Measurements from ENCODE around the gene PFKP. TPM values are rescaled to one million over a fixed set of nuclear protein-coding genes. Genes with fewer than 3 reads are reported as not detected.

PFKP gene
- total RNA-seq, 1 donor from 2014 or later: 292 TPM

DNA sequence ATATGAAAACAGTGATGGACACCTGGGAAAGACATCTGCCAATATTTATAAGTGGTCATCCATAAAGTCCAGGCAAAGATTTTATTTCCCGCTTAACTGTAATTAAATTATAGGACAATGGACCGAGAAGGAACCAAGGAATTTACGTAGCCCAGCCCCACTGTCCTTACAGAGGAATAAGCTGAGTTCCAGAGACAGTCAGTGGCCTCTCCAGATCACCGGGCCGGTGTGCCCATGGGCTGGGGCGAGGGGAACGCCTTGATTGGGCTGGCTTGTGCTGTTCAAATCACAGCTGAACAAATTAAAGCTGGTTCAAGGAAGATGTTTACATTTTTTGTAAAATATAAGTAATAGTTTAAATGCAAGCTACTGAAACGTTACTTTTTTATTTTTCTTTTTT lies 40.7 kb downstream of the PFKP start:
- H3K27me3 ChIP-seq (ENCODE audit: control insufficient read depth, insufficient read depth, low read length): no peaks in the 10 kb centered on the region
- DNase-seq (ENCODE audit: low read depth): no peak
- no peak for TF ChIP-seq CTCF (IDR thresholded peaks at IDR 0.05; ENCODE audit: insufficient read depth, low read length, poor library complexity, severe bottlenecking)
- H3K4me3 ChIP-seq (ENCODE audit: low read depth, low read length): no peak overlapping the region
- no peaks in the 10 kb centered on the region for H3K36me3 ChIP-seq (ENCODE audit: control insufficient read depth, insufficient read depth, low read length)

DNA sequence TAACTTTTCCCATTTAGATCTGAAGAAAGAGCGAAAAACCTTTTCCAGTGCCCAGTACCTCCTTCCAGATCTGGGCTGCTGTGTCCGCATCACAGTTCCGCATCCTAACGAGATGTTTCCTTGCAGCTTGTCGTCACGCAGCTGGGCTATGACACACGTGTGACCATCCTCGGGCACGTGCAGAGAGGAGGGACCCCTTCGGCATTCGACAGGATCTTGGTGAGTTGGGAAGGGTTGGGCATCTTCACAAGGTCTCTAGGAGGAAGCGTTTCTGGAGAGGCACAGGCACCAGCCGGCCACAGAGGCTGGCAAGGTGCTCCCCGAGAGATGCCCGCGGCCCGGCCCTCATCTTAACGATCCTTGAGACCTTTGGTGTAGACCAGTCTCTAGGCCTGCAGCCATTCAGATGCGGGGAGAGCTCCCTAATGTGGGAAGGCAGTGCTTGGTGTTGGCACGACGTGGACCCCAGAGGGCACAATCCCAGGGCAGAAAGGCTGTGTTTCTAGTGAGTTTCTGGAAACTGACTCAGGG lies 41.3 kb downstream of the PFKP start:
- no peak for TF ChIP-seq CTCF (IDR thresholded peaks at IDR 0.05; ENCODE audit: insufficient read depth, low read length, poor library complexity, severe bottlenecking)
- Histone ChIP-seq H3K4me3 (ENCODE audit: low read depth, low read length) (no peak overlapping the region), H3K36me3 (ENCODE audit: control insufficient read depth, insufficient read depth, low read length) (no peaks in the 10 kb centered on the region), H3K27me3 (ENCODE audit: control insufficient read depth, insufficient read depth, low read length) (no peaks in the 10 kb centered on the region)
- no peak for DNase-seq (ENCODE audit: low read depth)

GRCh38 chr10:3109196-3109595 lies 41.8 kb downstream of the PFKP start:
- DNase-seq (ENCODE audit: low read depth): no peak
- no peaks in the 10 kb centered on the region for H3K27me3 ChIP-seq (ENCODE audit: control insufficient read depth, insufficient read depth, low read length)
- H3K36me3 ChIP-seq (ENCODE audit: control insufficient read depth, insufficient read depth, low read length): no peaks in the 10 kb centered on the region
- TF ChIP-seq CTCF (IDR thresholded peaks at IDR 0.05; ENCODE audit: insufficient read depth, low read length, poor library complexity, severe bottlenecking): no peak
- no peak overlapping the region for H3K4me3 ChIP-seq (ENCODE audit: low read depth, low read length)

DNA sequence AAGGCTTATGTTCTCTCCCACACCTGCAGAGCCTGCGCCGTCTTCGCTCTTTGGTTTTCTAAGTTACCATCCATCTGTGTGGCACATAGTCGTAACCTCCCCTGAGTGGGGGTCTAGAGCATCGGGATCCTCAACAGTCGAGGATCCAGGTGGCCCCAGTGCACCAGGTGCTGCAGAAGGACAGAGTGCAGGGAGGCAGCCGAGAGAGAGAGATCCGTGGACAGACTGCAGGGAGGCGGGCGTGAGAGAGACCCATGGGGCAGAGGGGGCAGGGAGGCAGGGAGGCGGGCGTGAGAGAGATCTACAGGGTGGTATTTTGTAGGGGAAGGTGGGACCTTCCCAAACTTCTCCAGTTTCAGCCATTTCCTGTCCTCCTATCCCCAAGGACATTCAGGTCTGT lies 42.3 kb downstream of the PFKP start:
- Histone ChIP-seq H3K27me3 (ENCODE audit: control insufficient read depth, insufficient read depth, low read length) (no peaks in the 10 kb centered on the region), H3K4me3 (ENCODE audit: low read depth, low read length) (no peak overlapping the region), H3K36me3 (ENCODE audit: control insufficient read depth, insufficient read depth, low read length) (peaks cover 1% of the 10 kb centered on the region)
- TF ChIP-seq CTCF (IDR thresholded peaks at IDR 0.05; ENCODE audit: insufficient read depth, low read length, poor library complexity, severe bottlenecking): no peak
- DNase-seq (ENCODE audit: low read depth): no peak

- DNase-seq (ENCODE audit: low read depth): no peak
- H3K27me3 ChIP-seq (ENCODE audit: control insufficient read depth, insufficient read depth, low read length): no peaks in the 10 kb centered on the region
- TF ChIP-seq CTCF (IDR thresholded peaks at IDR 0.05; ENCODE audit: insufficient read depth, low read length, poor library complexity, severe bottlenecking): no peak
- H3K4me3 ChIP-seq (ENCODE audit: low read depth, low read length): no peak overlapping the region
- peaks cover 1% of the 10 kb centered on the region for H3K36me3 ChIP-seq (ENCODE audit: control insufficient read depth, insufficient read depth, low read length)
Observed at GRCh38 chr10:3110782-3111620, 43.7 kb downstream of the PFKP start.

All from kidney epithelial cell (primary cell).